GDM1 (cell line): ENCODE results near the gene NIPAL3.
"Not testable (repeated sequence)": the region's sequence is repeated elsewhere in the genome, so short reads cannot be mapped to it uniquely, and the experiment has no call there.

Experiments
- DNase-seq: peaks from one replicate; lab custom pipeline; 2025; lab: John Stamatoyannopoulos, UW

Gene NIPAL3

GRCh38 chr1:24459551-24460266, 44.1 kb downstream of the NIPAL3 start:
- no peak for DNase-seq

GRCh38 chr1:24462128-24462527, 46.5 kb downstream of the NIPAL3 start:
- DNase-seq = not testable (repeated sequence)

- no peak for DNase-seq
Observed at GRCh38 chr1:24463776-24464735, 48.5 kb downstream of the NIPAL3 start.

GRCh38 chr1:24465099-24465498, 49.5 kb downstream of the NIPAL3 start:
- DNase-seq = no peak

GRCh38 chr1:24465638-24466037, 50.0 kb downstream of the NIPAL3 start:
- no peak for DNase-seq

GRCh38 chr1:24468685-24469316, 53.2 kb downstream of the NIPAL3 start:
- no peak for DNase-seq

- no peak for DNase-seq
Observed at GRCh38 chr1:24470592-24470991, 55.0 kb downstream of the NIPAL3 start.

GRCh38 chr1:24472527-24473251, 57.1 kb downstream of the NIPAL3 start:
- no peak for DNase-seq

- no peak for DNase-seq
Observed at GRCh38 chr1:24474193-24474592, 58.6 kb downstream of the NIPAL3 start.

- no peak for DNase-seq
Observed at GRCh38 chr1:24475700-24476099, 60.1 kb downstream of the NIPAL3 start.

- no peak for DNase-seq
Observed at GRCh38 chr1:24476571-24476970, 61.0 kb downstream of the NIPAL3 start.

GRCh38 chr1:24477309-24477708, 61.7 kb downstream of the NIPAL3 start:
- no peak for DNase-seq

GRCh38 chr1:24481101-24481500, 65.5 kb downstream of the NIPAL3 start:
- peak; percentile 90 for DNase-seq

GRCh38 chr1:24481843-24482610, 66.4 kb downstream of the NIPAL3 start:
- no peak for DNase-seq

- DNase-seq = no peak
Observed at GRCh38 chr1:24483441-24483840, 67.8 kb downstream of the NIPAL3 start.

GRCh38 chr1:24484199-24484598, 68.6 kb downstream of the NIPAL3 start:
- DNase-seq = no peak

GRCh38 chr1:24486331-24487065, 70.9 kb downstream of the NIPAL3 start:
- DNase-seq = no peak

GRCh38 chr1:24487455-24487854, 71.9 kb downstream of the NIPAL3 start:
- no peak for DNase-seq

GRCh38 chr1:24488159-24488558, 72.6 kb downstream of the NIPAL3 start:
- DNase-seq = not testable (repeated sequence)

- no peak for DNase-seq
Observed at GRCh38 chr1:24489674-24490073, 74.1 kb downstream of the NIPAL3 start.
